HEK293T (cell line): ENCODE results near the gene PDXDC1.
"Not testable (repeated sequence)": the region's sequence is repeated elsewhere in the genome, so short reads cannot be mapped to it uniquely, and the experiment has no call there.

Source experiments
- BHLHE40 ChIP-seq: fragments of 450-650 bp; IDR thresholded peaks from 2 replicates; pipeline ENCODE4 v1.6.1; 2016; ENCODE audit warnings: mild to moderate bottlenecking, moderate library complexity, borderline replicate concordance
- FOXA1 ChIP-seq: fragments of 450-650 bp; IDR thresholded peaks from 2 replicates; pipeline ENCODE4 v1.6.1; 2016; ENCODE audit warnings: mild to moderate bottlenecking
- SP1 ChIP-seq: fragments of 450-650 bp; IDR thresholded peaks from 2 replicates; pipeline ENCODE4 v1.6.1; 2017
- TARDBP ChIP-seq: fragments of 450-650 bp; IDR thresholded peaks from 2 replicates; pipeline ENCODE4 v1.6.1; 2016
- ZNF384 ChIP-seq: fragments of 450-650 bp; IDR thresholded peaks from 2 replicates; pipeline ENCODE4 v1.6.1; 2016

- TF ChIP-seq FOXA1, TARDBP, BHLHE40, SP1, ZNF384: not testable (repeated sequence)
Measured at GRCh38 chr16:15008647-15009046, 33.8 kb downstream of the PDXDC1 start.
